CD4-positive, alpha-beta T cell treated with Interleukin-17A for 1 hour (primary cell): ENCODE measurements around the gene TSPAN9.

ENCODE experiments used
- DNase-seq: peaks from one replicate; pipeline ENCODE4 v3.0.0-alpha.2; 2020

TSPAN9 gene

DNA sequence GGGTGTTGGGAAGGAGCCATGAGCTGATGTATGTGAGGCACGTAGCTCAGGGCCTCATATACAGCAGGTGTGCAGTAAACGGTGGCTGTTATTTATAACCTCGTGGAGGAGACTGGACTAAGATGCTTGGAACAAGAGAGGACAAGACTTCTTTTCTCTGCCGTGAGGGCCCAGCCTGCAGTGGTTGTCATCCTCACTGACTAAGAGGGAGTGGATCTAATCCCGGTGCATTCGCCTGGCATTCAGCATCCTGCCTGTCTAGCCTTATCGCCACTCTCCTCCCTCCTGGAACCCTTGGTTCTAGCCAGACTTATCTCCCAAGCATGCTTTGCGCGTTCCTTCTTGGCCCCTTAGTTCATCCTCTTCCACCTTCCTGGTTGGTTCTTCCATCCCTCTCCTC lies 3.9 kb downstream of the TSPAN9 start:
- no peak for DNase-seq

GRCh38 chr12:3081886-3082285 lies 4.7 kb downstream of the TSPAN9 start:
- no peak for DNase-seq

DNA sequence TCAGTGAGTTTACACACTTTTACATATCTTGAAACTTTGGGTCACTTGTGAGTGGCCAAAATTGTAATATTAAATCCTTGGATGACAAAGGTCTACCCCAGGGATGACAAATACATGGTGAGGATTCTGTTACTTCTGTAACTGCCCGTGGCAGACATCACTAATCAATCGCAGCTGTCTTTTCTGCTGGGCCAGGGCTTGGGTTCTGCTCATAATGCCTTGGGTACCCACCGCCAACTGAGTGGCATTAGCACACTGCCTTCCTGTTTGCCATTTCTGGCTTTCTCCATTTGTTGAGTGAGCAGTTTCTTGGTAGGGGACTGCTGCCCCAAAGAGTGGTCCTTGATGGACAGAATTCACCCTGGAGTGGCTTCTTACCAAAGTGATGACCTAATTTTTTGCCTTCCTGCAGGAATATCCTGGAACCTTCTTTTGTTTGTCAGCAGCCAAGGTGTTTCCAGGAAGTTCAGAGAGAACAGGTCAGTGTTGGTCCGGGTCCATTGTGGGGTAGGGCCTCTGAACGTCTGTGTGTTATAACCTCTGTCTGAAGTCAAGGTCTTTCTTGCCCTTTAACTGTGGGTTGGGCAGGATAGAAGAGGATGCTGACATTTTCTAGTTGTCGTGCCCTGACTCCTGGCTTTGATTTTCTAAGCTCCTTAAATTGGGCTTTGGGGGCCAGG lies 6.2 kb downstream of the TSPAN9 start:
- no peak for DNase-seq

GRCh38 chr12:3083921-3084347 lies 6.8 kb downstream of the TSPAN9 start:
- no peak for DNase-seq

DNA sequence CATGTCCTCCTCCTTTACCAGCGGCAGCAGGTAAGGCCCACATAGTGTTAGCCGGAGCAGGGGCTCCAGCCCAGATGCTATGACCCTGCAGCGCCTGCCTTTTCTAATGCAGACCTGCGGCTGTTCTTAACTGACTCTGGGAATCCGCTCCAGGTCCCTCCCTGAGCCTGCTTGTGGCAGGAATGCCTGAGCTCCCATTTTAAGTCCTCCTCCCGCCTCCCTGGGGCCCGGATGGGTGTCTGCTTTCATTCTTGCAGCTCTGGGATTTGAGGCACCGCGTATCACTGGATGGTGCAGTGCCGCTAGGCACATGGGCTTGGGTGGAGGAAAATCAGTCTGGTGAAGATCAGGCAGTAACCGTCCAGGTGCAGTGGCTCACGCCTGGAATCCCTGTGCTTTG lies 7.6 kb downstream of the TSPAN9 start:
- DNase-seq, result no peak

DNA sequence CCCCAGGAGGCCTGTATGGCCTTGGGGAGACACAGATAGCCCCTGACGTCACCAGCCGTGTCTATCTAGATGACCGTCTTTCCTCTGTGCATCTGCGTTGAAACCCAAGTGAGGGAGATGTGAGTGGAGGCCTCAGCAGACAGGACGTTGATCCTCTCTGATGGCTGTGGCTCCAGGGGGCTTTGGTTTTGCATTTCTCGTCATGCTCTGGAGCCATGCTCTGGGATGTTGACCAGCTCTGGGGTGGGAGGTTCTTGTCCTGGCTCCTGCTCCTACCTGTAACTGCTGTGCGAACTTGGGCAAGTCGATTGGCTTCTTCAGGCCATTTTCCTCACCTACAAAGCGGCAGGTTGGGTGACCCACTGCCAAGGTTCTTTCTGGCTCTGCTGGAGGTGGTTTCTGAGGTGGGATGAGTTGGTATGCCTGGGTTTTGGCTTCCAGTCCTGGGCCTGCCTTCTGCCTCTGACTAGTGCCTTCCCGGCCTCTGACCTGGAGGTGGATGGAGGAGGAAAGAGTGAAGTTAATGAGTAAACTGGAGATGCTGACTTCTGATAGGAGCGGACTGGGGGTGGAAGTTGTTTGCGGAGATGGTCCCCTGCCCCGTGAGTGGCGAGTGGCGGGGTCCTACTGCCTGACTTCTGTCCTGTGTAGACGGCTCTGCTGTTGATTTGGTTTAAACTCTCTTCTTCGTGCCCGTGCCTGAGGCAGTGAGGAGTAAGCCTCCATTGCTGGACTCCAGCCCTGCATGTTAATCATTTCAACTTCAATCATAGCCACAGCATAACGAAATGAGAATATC lies 8.4 kb downstream of the TSPAN9 start:
- DNase-seq, result no peak

DNA sequence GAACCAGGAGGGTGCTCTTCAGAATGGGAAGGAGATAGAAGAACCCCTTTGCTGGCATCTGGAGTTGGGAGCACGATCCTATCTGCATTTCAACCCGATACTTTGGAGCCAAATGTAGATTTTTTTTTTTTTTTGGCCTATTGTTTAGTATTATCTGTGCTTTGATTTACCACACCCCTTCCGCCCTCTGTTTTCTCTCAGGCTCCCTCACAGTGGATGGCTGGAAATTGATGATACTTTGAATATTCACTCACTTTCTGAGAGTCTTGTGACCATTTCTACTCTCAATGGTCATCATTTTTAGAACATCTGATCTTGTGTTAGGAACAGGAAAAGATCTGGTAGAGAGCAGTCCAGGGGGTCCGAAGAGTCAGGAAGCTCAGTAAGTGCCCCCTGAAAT lies 9.0 kb downstream of the TSPAN9 start:
- DNase-seq, result no peak

DNA sequence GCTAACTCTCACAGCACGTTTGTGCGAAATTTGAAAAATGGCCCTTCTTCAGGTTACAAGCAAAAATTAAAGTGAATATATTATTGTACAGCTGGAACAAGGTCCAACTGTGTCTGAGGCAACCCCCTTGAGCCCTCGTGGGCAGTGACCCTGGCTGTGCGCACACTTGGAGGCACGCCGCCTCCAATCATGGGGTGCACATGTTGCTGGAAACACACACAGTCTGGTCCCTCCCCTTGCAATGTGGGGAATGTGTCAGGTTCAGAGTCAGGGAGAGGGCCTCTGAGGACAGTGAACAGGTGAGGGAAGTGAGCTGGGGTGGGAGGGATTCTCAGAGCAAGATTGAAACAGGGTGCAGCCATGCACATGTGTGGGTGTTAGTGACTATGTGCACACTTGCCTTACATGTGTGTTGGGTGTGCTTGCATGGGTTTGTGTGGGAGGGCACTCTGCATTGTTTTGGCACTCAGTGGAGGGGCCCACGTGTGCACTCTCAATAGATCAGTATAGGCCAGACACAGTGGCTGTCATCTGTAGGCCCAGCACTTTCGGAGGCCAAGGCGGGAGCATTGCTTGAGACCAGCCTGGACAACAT lies 9.6 kb downstream of the TSPAN9 start:
- DNase-seq, result no peak

GRCh38 chr12:3087758-3088650 lies 10.8 kb downstream of the TSPAN9 start:
- no peak for DNase-seq

- no peak for DNase-seq
Measured at GRCh38 chr12:3089588-3089987, 12.4 kb downstream of the TSPAN9 start.

DNA sequence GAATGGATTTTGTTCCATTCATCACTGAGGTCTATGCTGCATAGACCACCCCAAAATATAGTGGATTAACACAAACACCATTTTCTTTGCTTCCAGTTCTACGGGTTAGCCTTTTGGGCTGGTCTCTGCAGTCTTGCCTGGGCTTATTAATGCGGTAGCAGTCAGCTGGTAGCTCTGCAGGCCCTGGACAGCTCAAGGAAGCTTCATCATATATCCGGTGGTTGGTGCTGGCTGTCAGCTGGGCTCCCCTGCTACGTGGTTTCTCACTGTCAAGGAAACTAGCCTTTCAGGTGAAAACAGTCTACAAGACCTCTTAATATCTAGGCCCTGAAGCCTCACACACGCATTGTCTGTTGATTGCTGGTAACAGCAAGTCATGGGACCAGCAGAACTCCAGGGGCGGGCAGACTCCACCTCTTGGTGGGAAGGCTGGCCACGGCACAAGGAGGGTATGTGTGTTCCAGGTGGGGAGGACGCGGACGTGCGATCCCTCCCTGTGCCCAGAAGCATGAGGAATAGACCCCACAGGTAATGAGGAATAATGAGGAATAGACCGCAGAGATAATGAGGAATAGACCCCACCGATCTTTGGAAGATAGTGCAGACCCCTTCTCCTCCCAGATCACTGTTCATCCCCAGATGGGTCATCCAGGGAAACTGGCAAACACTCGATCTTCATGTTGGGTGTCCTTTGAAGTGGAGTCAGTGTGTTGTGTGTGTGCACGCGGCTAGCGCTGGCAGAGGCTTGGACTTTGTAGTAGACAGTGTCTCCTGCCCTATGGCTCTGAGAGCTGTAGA lies 13.3 kb downstream of the TSPAN9 start:
- no peak for DNase-seq

DNA sequence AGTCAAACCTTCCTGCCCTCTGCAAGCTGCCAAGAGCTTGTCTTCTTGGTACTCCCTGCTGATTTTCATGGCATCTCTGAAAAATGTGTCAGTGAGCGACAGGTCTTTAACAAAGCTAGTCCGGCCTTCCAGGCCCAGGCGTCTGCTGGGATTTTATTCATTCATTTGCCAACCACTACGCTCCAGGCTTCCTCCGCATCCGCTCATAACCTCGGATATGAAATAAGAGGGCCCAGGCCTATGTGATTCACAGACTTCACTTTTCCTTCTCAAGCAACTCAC lies 13.8 kb downstream of the TSPAN9 start:
- DNase-seq, result no peak

- DNase-seq, result no peak
Measured at GRCh38 chr12:3091382-3092241, 14.4 kb downstream of the TSPAN9 start.

GRCh38 chr12:3092764-3093163 lies 15.6 kb downstream of the TSPAN9 start:
- no peak for DNase-seq

DNA sequence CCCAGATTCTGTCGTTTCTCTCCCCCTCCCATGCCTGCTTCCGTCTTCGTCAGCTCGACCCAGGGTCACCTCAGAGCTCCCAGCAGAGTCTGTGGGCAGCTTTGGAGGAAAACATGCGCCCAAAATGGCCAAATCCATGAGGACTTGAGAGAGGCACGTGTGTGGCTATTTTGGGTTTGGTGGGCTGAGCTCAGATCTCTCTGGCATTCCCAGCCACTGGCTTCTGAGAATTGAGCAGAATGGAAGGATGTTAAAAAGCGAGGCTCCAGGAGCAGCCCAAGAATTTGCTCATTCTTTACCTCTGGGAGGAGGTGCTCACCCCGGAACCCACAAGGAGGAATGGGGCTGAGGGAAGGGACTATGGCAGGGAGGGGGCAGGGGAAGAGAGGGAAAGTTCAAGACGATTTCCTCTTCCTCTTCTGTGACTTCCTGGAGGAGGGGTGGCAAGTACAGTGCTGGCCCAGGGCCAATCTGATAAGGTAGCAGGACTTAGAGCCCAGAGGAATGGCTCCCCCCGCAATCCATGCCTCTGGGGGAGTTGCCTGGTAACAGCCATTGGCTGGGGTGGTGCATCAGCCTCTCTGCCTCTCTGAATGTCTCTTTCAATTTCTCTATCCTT lies 20.1 kb downstream of the TSPAN9 start:
- no peak for DNase-seq

GRCh38 chr12:3097836-3098235 lies 20.7 kb downstream of the TSPAN9 start:
- DNase-seq, result no peak

DNA sequence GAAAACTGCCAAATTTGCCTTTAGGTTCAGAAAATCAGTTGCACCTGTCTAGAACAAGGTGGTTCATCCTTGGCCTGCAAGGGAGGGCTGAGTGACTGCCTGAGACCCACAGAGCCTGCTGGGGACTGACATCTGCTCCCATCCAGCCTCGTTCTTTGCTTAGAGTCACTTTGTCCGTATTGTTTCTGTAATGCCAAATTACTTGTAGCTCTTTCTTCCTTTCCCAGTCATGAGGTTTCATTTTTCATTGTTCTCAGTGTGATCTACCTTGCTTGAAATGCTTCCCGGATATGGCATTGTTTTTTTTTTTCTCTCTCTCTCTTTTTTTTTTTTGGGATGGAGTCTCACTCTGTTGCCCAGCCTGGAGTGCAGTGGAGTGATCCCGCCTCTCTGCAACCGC lies 21.3 kb downstream of the TSPAN9 start:
- no peak for DNase-seq

GRCh38 chr12:3099146-3099545 lies 22.0 kb downstream of the TSPAN9 start:
- DNase-seq, result no peak

DNA sequence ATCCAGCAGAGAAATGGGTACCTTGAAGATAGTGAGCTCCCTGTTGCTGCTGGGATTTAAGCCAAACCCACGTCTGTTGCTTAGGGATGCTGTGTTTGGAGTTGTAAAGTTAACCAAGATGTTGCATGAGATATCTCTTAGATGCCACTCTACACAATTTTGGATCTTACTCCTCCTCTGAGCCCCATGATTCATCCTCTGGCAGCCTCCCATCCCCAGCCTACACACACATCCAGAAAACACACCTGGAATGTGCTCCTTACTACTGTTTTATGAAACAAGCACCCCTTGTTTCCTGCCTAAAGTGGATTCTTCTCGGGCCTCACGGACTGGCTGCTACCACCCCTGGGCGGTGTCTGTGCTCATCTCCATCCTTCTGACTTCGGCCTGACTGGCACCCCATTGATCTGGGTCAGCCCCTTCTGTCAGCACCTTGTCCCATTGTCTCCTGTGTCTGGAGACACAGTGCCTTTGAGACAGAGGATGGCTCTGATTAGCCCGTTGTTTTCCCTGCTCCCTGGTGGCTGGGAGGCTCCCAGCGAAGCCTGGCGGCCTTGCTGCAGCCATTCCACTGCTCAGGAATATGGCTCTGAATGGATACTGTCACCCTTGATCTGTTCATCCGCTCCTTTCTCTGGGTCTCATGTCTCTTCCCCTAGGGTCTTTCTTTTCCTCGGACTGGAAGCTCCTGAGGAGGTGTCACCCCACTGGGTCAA lies 24.3 kb downstream of the TSPAN9 start:
- no peak for DNase-seq

DNA sequence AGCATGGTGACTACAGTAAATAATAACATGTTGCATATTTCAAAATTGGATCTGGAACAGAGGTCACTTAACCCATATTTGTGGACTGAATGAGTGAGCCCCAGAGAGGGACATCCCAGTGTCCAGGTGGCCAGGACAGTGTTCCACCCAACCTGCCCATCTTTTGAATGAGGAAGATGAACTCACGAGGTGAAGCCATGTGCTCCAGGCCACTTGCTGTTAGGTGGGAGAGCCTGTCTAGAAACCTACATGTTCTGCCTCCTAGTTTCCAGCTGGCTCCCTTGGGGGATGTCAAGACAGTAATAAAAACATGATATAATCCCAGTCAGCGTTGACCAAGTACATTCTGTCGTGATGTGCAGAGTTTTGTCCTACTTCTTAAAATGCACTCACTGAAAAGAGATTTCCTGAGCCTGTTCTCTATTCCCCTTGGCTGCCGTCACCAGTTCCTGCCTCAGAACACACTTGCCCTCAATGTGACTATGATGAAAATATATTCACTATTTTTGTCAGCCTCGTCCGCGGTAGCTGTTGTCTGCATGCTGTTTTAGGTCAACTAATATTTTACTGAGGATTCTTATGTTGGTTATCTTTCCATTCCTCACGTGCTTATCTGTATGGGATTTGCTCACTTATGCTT lies 25.7 kb downstream of the TSPAN9 start:
- no peak for DNase-seq
